ENCODE results near the gene KLRF1.

The KLRF1 gene

GRCh38 chr12:9796971-9797370, 30.3 kb upstream of the KLRF1 start:
- H3K27ac ChIP-seq (ENCODE audit: poor library complexity, severe bottlenecking): no peak overlapping the region
- no peaks in the 10 kb centered on the region for H3K4me1 ChIP-seq (ENCODE audit: insufficient read depth, poor library complexity, severe bottlenecking)
- no peak for ATAC-seq (ENCODE audit: low read depth)
- no peaks in the 10 kb centered on the region for H3K27me3 ChIP-seq (ENCODE audit: insufficient read depth, poor library complexity, severe bottlenecking)
- H3K4me3 ChIP-seq (ENCODE audit: severe bottlenecking): no peak overlapping the region
- H3K36me3 ChIP-seq (ENCODE audit: low read depth): no peaks in the 10 kb centered on the region
- no peak for TF ChIP-seq CTCF (IDR thresholded peaks at IDR 0.05; ENCODE audit: poor library complexity, severe bottlenecking)
- H3K9me3 ChIP-seq (ENCODE audit: severe bottlenecking): no peaks in the 10 kb centered on the region
- no peak for DNase-seq (ENCODE audit: low spot score)

GRCh38 chr12:9797722-9798619, 29.3 kb upstream of the KLRF1 start:
- ATAC-seq (ENCODE audit: low read depth): peak; percentile 74
- Histone ChIP-seq H3K36me3 (ENCODE audit: low read depth) (no peaks in the 10 kb centered on the region), H3K27ac (ENCODE audit: poor library complexity, severe bottlenecking) (no peak overlapping the region), H3K9me3 (ENCODE audit: severe bottlenecking) (no peaks in the 10 kb centered on the region), H3K4me3 (ENCODE audit: severe bottlenecking) (no peak overlapping the region), H3K27me3 (ENCODE audit: insufficient read depth, poor library complexity, severe bottlenecking) (no peaks in the 10 kb centered on the region), H3K4me1 (ENCODE audit: insufficient read depth, poor library complexity, severe bottlenecking) (no peaks in the 10 kb centered on the region)
- peak; percentile 31 for TF ChIP-seq CTCF (IDR thresholded peaks at IDR 0.05; ENCODE audit: poor library complexity, severe bottlenecking)
- DNase-seq (ENCODE audit: low spot score): no peak

- DNase-seq (ENCODE audit: low spot score) (no peak), ATAC-seq (ENCODE audit: low read depth) (no peak)
- no peaks in the 10 kb centered on the region for H3K36me3 ChIP-seq (ENCODE audit: low read depth)
- no peak for TF ChIP-seq CTCF (IDR thresholded peaks at IDR 0.05; ENCODE audit: poor library complexity, severe bottlenecking)
- no peak overlapping the region for H3K4me3 ChIP-seq (ENCODE audit: severe bottlenecking)
- no peak overlapping the region for H3K27ac ChIP-seq (ENCODE audit: poor library complexity, severe bottlenecking)
- no peaks in the 10 kb centered on the region for H3K4me1 ChIP-seq (ENCODE audit: insufficient read depth, poor library complexity, severe bottlenecking)
- no peaks in the 10 kb centered on the region for H3K9me3 ChIP-seq (ENCODE audit: severe bottlenecking)
- H3K27me3 ChIP-seq (ENCODE audit: insufficient read depth, poor library complexity, severe bottlenecking): no peaks in the 10 kb centered on the region
Measured at GRCh38 chr12:9799961-9800360, 27.3 kb upstream of the KLRF1 start.

GRCh38 chr12:9805883-9806282, 21.4 kb upstream of the KLRF1 start:
- DNase-seq (ENCODE audit: low spot score) (no peak), ATAC-seq (ENCODE audit: low read depth) (no peak)
- Histone ChIP-seq H3K27me3 (ENCODE audit: insufficient read depth, poor library complexity, severe bottlenecking) (no peaks in the 10 kb centered on the region), H3K36me3 (ENCODE audit: low read depth) (no peaks in the 10 kb centered on the region), H3K27ac (ENCODE audit: poor library complexity, severe bottlenecking) (no peak overlapping the region), H3K9me3 (ENCODE audit: severe bottlenecking) (no peaks in the 10 kb centered on the region), H3K4me1 (ENCODE audit: insufficient read depth, poor library complexity, severe bottlenecking) (no peaks in the 10 kb centered on the region), H3K4me3 (ENCODE audit: severe bottlenecking) (no peak overlapping the region)
- no peak for TF ChIP-seq CTCF (IDR thresholded peaks at IDR 0.05; ENCODE audit: poor library complexity, severe bottlenecking)

- Histone ChIP-seq H3K9me3 (ENCODE audit: severe bottlenecking) (no peaks in the 10 kb centered on the region), H3K4me1 (ENCODE audit: insufficient read depth, poor library complexity, severe bottlenecking) (no peaks in the 10 kb centered on the region), H3K27ac (ENCODE audit: poor library complexity, severe bottlenecking) (no peak overlapping the region), H3K36me3 (ENCODE audit: low read depth) (no peaks in the 10 kb centered on the region), H3K4me3 (ENCODE audit: severe bottlenecking) (no peak overlapping the region), H3K27me3 (ENCODE audit: insufficient read depth, poor library complexity, severe bottlenecking) (no peaks in the 10 kb centered on the region)
- DNase-seq (ENCODE audit: low spot score): no peak
- TF ChIP-seq CTCF (IDR thresholded peaks at IDR 0.05; ENCODE audit: poor library complexity, severe bottlenecking): no peak
- ATAC-seq (ENCODE audit: low read depth): no peak
Measured at GRCh38 chr12:9806714-9807113, 20.6 kb upstream of the KLRF1 start.

Measured in RWPE2 (cell line).